Kidney (tissue), 14 donors: Measurements from ENCODE around the gene MMAB. TPM values are rescaled to one million over a fixed set of nuclear protein-coding genes. Genes with fewer than 3 reads are reported as not detected.

Source experiments
- DNase-seq, 5 donors: peaks; one replicate each; pipeline ENCODE4 v3.0.0-alpha.2; 2013 to 2020
- FAIRE-seq: peaks from 2 replicates; lab custom pipeline; 2012; peaks lifted over from hg19 to GRCh38; lab: Jason Lieb, UNC
- H3K27ac ChIP-seq, 2 donors: one replicate each; pipeline ENCODE4 v1.7.0; 2013; ENCODE audit warnings: low read depth in 2 of 2, low read length in 2 of 2, inconsistent platforms in 1 of 2
- H3K27me3 ChIP-seq: one replicate; pipeline ENCODE4 v1.7.1; 2013; ENCODE audit warnings: low read length, inconsistent platforms; ENCODE audit not compliant: control insufficient read depth, insufficient read depth
- H3K36me3 ChIP-seq, 3 donors: one replicate each; pipeline versions ENCODE4 v1.7.0 to v1.7.1; 2013; ENCODE audit warnings: low read length in 3 of 3, control low read depth in 1 of 3, inconsistent platforms in 1 of 3; ENCODE audit not compliant: insufficient read depth in 3 of 3, control insufficient read depth in 2 of 3
- H3K4me1 ChIP-seq, 3 donors: one replicate each; pipeline versions ENCODE4 v1.7.0 to v1.7.1; 2013; ENCODE audit warnings: low read length in 3 of 3, inconsistent platforms in 1 of 3, low read depth in 1 of 3; ENCODE audit not compliant: control insufficient read depth in 2 of 3, insufficient read depth in 2 of 3
- H3K4me3 ChIP-seq, 3 donors: one replicate each; pipeline versions ENCODE4 v1.7.0 to v1.8.1; 2013; ENCODE audit warnings: low read length in 3 of 3, control low read depth in 1 of 3, inconsistent platforms in 1 of 3
- H3K9ac ChIP-seq, 3 donors: one replicate each; pipeline versions ENCODE4 v1.7.0 to v1.7.1; 2013; ENCODE audit warnings: low read length in 3 of 3, control low read depth in 1 of 3, inconsistent platforms in 1 of 3
- H3K9me3 ChIP-seq, 3 donors: one replicate each; pipeline versions ENCODE4 v1.7.0 to v1.7.1; 2013; ENCODE audit warnings: low read length in 3 of 3, control low read depth in 1 of 3, inconsistent platforms in 1 of 3; ENCODE audit not compliant: control insufficient read depth in 2 of 3, insufficient read depth in 1 of 3
- intact Hi-C: fragments of 100-400 bp; cut with DNase I; formaldehyde crosslinking; loops from one replicate; pipeline ENCODE4 v1.11.1; 2022
- polyA plus RNA-seq: library from polyadenylated mRNA; stranded (reverse); fragments of 350-450 nt; fragmentation: Illumina TruSeq; extraction: RNeasy Lipid Tissue Mini Kit (QIAGEN cat#74804); gene quantifications from one replicate; pipeline ENCODE4 v1.2.3, GENCODE V29; 2014; ENCODE audit warnings: low read depth, low replicate concordance; ENCODE audit not compliant: insufficient read depth
- total RNA-seq: library from RNA; stranded (reverse); fragmentation: NEBNext Ultra II Directional; extraction: Animal tissue kit (Norgen Biotek cat#: 25700); gene quantifications from one replicate; pipeline ENCODE4 v1.2.1, GENCODE V29; 2021
- TF ChIP-seq, protein P1 (sequence below): IDR thresholded peaks from 3 replicates; pipeline ENCODE4 v1.5.1; 2012; ENCODE audit warnings: mild to moderate bottlenecking, moderate library complexity, borderline replicate concordance; ENCODE audit not compliant: insufficient read depth; ENCODE audit errors: extremely low read depth
- donor health status: control.
- donor health status: control.
- donor health status: control.
- donor health status: control.
- donor health status: control.
- donor health status: DM: yes; HTN: yes; CAD: no.
- donor health status: Normal renal cell carcinoma (clear cell type).

Gene MMAB
- total and polyA plus RNA-seq, 2 donors from 2014 or later: 42.9 to 96.3 TPM

- Histone ChIP-seq H3K9ac (no peak overlapping the region), H3K4me1 (no peaks in the 10 kb centered on the region), H3K36me3 (peaks cover 14 to 64% (median 61%) of the 10 kb centered on the region in 3 donors), H3K4me3 (no peak overlapping the region), H3K27ac (no peak overlapping the region), H3K9me3 (no peaks in the 10 kb centered on the region), H3K27me3 (no peaks in the 10 kb centered on the region)
- intact Hi-C loops: no loop called here
- no peak for FAIRE-seq
- DNase-seq: no peak
- TF ChIP-seq, protein P1, sequence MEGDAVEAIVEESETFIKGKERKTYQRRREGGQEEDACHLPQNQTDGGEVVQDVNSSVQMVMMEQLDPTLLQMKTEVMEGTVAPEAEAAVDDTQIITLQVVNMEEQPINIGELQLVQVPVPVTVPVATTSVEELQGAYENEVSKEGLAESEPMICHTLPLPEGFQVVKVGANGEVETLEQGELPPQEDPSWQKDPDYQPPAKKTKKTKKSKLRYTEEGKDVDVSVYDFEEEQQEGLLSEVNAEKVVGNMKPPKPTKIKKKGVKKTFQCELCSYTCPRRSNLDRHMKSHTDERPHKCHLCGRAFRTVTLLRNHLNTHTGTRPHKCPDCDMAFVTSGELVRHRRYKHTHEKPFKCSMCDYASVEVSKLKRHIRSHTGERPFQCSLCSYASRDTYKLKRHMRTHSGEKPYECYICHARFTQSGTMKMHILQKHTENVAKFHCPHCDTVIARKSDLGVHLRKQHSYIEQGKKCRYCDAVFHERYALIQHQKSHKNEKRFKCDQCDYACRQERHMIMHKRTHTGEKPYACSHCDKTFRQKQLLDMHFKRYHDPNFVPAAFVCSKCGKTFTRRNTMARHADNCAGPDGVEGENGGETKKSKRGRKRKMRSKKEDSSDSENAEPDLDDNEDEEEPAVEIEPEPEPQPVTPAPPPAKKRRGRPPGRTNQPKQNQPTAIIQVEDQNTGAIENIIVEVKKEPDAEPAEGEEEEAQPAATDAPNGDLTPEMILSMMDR: no peak
Measured at GRCh38 chr12:109504068-109504467, 69.2 kb downstream of the MMAB start.

Other genes with a start within 250 kb of the MMAB start
- gene MYO1H, start 225.6 kb downstream of the MMAB start, total RNA-seq: not detected
- gene MYO1H, start 225.6 kb downstream of the MMAB start, polyA plus RNA-seq: 0.56 TPM
- 72.1 TPM for gene KCTD10, start 96.2 kb downstream of the MMAB start, total RNA-seq
- 23.6 TPM for gene KCTD10, start 96.2 kb downstream of the MMAB start, polyA plus RNA-seq
- 44.3 TPM for gene UBE3B, start 95.9 kb downstream of the MMAB start, total RNA-seq
- 13.9 TPM for gene UBE3B, start 95.9 kb downstream of the MMAB start, polyA plus RNA-seq
- gene MVK, start 290 bp upstream of the MMAB start, total RNA-seq: 40.0 TPM
- gene MVK, start 290 bp upstream of the MMAB start, polyA plus RNA-seq: 48.1 TPM
- gene FAM222A, start 140.3 kb upstream of the MMAB start, total RNA-seq: 3.7 TPM
- 12.5 TPM for gene FAM222A, start 140.3 kb upstream of the MMAB start, polyA plus RNA-seq